Gastroesophageal sphincter (tissue), 3 donors: ENCODE results near the gene IGFBP7.

Experiments
- POLR2A ChIP-seq, 2 donors: fragments of 450-650 bp; IDR thresholded peaks; one replicate each; pipeline ENCODE4 v1.6.1; 2017; ENCODE audit warnings: antibody characterized with exemption in 2 of 2, mild to moderate bottlenecking in 2 of 2, moderate library complexity in 1 of 2
- POLR2AphosphoS5 ChIP-seq: sonication (generic); formaldehyde crosslinking; IDR thresholded peaks from one replicate; pipeline ENCODE4 v1.6.1; 2017; ENCODE audit warnings: antibody characterized with exemption
- TF ChIP-seq, protein P1 (sequence below), 4 experiments: fragments of 200-600 bp in 2 of 4; fragments of 450-650 bp in 2 of 4; sonication (generic) in 1 of 4; IDR thresholded peaks; one replicate each; pipeline ENCODE4 v1.5.1; 2017 to 2019; ENCODE audit warnings: antibody characterized with exemption in 4 of 4, mild to moderate bottlenecking in 2 of 4, moderate library complexity in 2 of 4

DNA sequence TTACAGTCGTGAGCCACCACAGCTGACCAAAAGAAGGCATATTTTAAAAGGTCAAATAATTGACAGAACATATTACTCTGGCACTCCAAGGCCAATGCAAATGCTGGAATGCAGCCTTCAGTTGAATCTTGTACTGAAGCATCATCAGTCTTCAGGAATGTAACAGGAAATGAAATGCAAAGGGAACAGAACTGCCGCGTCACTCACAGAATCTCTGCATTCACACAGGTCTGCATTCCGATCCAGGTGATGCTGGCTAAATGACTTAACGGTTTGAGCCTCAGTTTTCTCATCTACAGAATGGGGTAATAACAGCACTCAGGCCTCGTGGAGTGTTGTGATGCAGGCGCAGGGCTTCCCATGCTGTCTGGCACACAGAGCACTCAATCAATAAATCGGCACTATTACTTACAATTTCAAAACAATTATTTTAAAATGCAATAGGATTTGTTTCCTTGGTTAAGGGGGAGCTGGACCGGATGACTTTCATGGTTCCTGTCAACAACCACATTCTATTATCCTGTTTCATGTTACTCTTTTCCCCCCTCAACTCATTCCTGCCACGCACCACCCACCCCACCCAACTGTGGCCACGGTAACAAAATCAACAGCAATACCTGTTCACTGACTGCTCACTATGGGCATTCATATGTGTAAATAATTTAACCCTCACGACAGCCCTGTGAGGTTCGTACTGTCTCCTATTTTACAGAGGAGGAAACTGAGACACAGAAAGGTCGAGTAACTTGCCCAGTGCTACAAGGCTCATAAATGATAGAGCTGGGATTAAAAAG lies 32.4 kb downstream of the IGFBP7 start:
- TF ChIP-seq, protein P1, sequence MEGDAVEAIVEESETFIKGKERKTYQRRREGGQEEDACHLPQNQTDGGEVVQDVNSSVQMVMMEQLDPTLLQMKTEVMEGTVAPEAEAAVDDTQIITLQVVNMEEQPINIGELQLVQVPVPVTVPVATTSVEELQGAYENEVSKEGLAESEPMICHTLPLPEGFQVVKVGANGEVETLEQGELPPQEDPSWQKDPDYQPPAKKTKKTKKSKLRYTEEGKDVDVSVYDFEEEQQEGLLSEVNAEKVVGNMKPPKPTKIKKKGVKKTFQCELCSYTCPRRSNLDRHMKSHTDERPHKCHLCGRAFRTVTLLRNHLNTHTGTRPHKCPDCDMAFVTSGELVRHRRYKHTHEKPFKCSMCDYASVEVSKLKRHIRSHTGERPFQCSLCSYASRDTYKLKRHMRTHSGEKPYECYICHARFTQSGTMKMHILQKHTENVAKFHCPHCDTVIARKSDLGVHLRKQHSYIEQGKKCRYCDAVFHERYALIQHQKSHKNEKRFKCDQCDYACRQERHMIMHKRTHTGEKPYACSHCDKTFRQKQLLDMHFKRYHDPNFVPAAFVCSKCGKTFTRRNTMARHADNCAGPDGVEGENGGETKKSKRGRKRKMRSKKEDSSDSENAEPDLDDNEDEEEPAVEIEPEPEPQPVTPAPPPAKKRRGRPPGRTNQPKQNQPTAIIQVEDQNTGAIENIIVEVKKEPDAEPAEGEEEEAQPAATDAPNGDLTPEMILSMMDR (IDR thresholded peaks at IDR 0.05), result no peak
- no peak for TF ChIP-seq POLR2A (IDR thresholded peaks at IDR 0.05)
- TF ChIP-seq POLR2AphosphoS5, result no peak
